ENCODE measurements around the gene FER1L5.

FER1L5 gene

GRCh38 chr2:96739076-96739632 lies 96.6 kb downstream of the FER1L5 start:
- in situ Hi-C loops (cut with MboI; ENCODE audit: low sequenced_read_pairs) = no loop called here

- in situ Hi-C loops (cut with MboI; ENCODE audit: low sequenced_read_pairs) = no loop called here
Measured at GRCh38 chr2:96739633-96740428, 97.3 kb downstream of the FER1L5 start, which contains the start of gene LMAN2L. LMAN2L (minus strand) TSS chr2:96740064; CDS start chr2:96740040, 24 bp downstream.

GRCh38 chr2:96747061-96747617 lies 104.6 kb downstream of the FER1L5 start:
- in situ Hi-C loops (cut with MboI; ENCODE audit: low sequenced_read_pairs) = no loop called here

GRCh38 chr2:96751800-96752199 lies 109.2 kb downstream of the FER1L5 start:
- in situ Hi-C loops (cut with MboI; ENCODE audit: low sequenced_read_pairs) = no loop called here

GRCh38 chr2:96753661-96754282 lies 111.2 kb downstream of the FER1L5 start:
- in situ Hi-C loops (cut with MboI; ENCODE audit: low sequenced_read_pairs) = no loop called here

- in situ Hi-C loops (cut with MboI; ENCODE audit: low sequenced_read_pairs) = no loop called here
Measured at GRCh38 chr2:96754317-96754716, 111.8 kb downstream of the FER1L5 start.

Data from HL-60/S4 (cell line).